ENCODE measurements around the gene RNF38. TPM values are rescaled to one million over a fixed set of nuclear protein-coding genes. Genes with fewer than 3 reads are reported as not detected.

The RNF38 gene
- total and polyA plus RNA-seq, 9 of the 15 experiments (the other 6 are each of a cell fraction or from before 2014, with no cell fraction given): 1.6 to 9.8 (median 4.5) TPM

- 99% methylated on average over 9 of the region's 9 CpGs for whole genome bisulfite sequencing (ENCODE audit: insufficient coverage, low coverage, missing lambda C conversion rate)
- H3K9me1 ChIP-seq (ENCODE audit: control insufficient read depth, insufficient read depth, low read length): no peaks in the 10 kb centered on the region
- no peak for ATAC-seq
- no peak overlapping the region for H3K4me2 ChIP-seq (ENCODE audit: insufficient read depth, low read length)
- no peak for FAIRE-seq
- in situ Hi-C loops (cut with MboI) (no loop called here), intact Hi-C loops (cut with micrococcal nuclease) (no loop called here)
- peaks cover 4 to 6% of the 10 kb centered on the region in 2 experiments; a peak in 3 of 5 replicates for H3K4me1 ChIP-seq (replicated peaks in 1 of 2; ENCODE audit: control insufficient read depth in 2 of 2, insufficient read depth in 2 of 2, low read length in 2 of 2)
- H3K36me3 ChIP-seq (ENCODE audit: control insufficient read depth, insufficient read depth, low read length): peaks cover 16% of the 10 kb centered on the region; the same call in 1 of the 3 replicates
- peaks cover 72% of the 10 kb centered on the region for H3K79me2 ChIP-seq (ENCODE audit: control insufficient read depth, insufficient read depth, low read length)
- no peak overlapping the region for H3K4me3 ChIP-seq
- no peak overlapping the region for H2AFZ ChIP-seq (ENCODE audit: low read depth, low read length)
- no peak for DNase-seq (ENCODE audit: extremely low read depth in 1 of 4, low spot score in 3 of 4)
- POLR2A ChIA-PET: interaction anchor here (0.6 kb wide), 1 partner anchor 195 kb away, joined by 3 read pairs; no protein-coding TSS in a partner anchor
- CTCF ChIA-PET (ENCODE audit: low intra/inter-chr PET ratio): no interaction called here
- no peaks in the 10 kb centered on the region for H3K27me3 ChIP-seq (ENCODE audit: control insufficient read depth in 2 of 2, insufficient read depth in 2 of 2, low read length in 2 of 2)
- H3K27ac ChIP-seq (ENCODE audit: extremely low read depth, low read depth, low read length): no peak overlapping the region
- no TSS peak for BruUV-seq (replicated peaks)
- no peaks in the 10 kb centered on the region; the same call in 1 of the 2 replicates for H4K20me1 ChIP-seq (replicated peaks; ENCODE audit: control insufficient read depth, insufficient read depth, low read length)
- H3K9me3 ChIP-seq (replicated peaks; ENCODE audit: control insufficient read depth, insufficient read depth, low read depth, low read length): 0 out of 2 replicates have a peak, but pooled peaks cover 3% of the 10 kb centered on the region
- H3K9ac ChIP-seq (ENCODE audit: insufficient read depth in 1 of 2, low read depth in 2 of 2, low read length in 2 of 2): no peak overlapping the region
- no peak for TF ChIP-seq HNRNPUL1 (IDR thresholded peaks at IDR 0.05; ENCODE audit: low read length)
- no peak for TF ChIP-seq COPS2 (conservative IDR thresholded peaks at IDR 0.05)
- TF ChIP-seq NR2C2 (CRISPR knock-in tag; IDR thresholded peaks at IDR 0.05): no peak
- no peak for TF ChIP-seq NR2C2 (tag; IDR thresholded peaks at IDR 0.05)
- no peak for TF ChIP-seq EP300 (IDR thresholded peaks at IDR 0.05; ENCODE audit: low read length)
- TF ChIP-seq JUND (IDR thresholded peaks at IDR 0.05; ENCODE audit: borderline replicate concordance, low read depth, low read length): no peak
- no peak for TF ChIP-seq JUND (tag; IDR thresholded peaks at IDR 0.05; ENCODE audit: borderline replicate concordance, low read depth, low read length)
- TF ChIP-seq E4F1 (CRISPR knock-in tag; IDR thresholded peaks at IDR 0.05; ENCODE audit: borderline replicate concordance): no peak
- TF ChIP-seq RERE (CRISPR knock-in tag; IDR thresholded peaks at IDR 0.05; ENCODE audit: borderline replicate concordance): no peak
- TF ChIP-seq RBM39 (optimal IDR thresholded peaks at IDR 0.05; ENCODE audit: low read depth, low read length): no peak
- TF ChIP-seq YY1 (IDR thresholded peaks at IDR 0.05; ENCODE audit: borderline replicate concordance in 1 of 3, control insufficient read depth in 1 of 3, extremely low read depth in 1 of 3, insufficient read depth in 3 of 3, insufficient read length in 1 of 3, insufficient replicate concordance in 2 of 3, low read depth in 1 of 3, low read length in 2 of 3): no peak
- no peak for TF ChIP-seq ILK (tag; IDR thresholded peaks at IDR 0.05; ENCODE audit: borderline replicate concordance, low read depth)
- TF ChIP-seq TBP (optimal IDR thresholded peaks at IDR 0.05; ENCODE audit: low read depth, low read length): no peak
Measured at GRCh38 chr9:36396985-36397384, 3.1 kb downstream of the RNF38 start.

Data from K562 (cell line).